ENCODE data around the gene ZNF212. TPM values are rescaled to one million over a fixed set of nuclear protein-coding genes. Genes with fewer than 3 reads are reported as not detected.

ZNF212 gene
- total RNA-seq, 1 donor from 2014 or later: 6.1 TPM

- H3K27me3 ChIP-seq (ENCODE audit: control insufficient read depth, insufficient read depth, low read length): no peaks in the 10 kb centered on the region
- DNase-seq (ENCODE audit: low read depth) (no peak), FAIRE-seq (peak; percentile 84)
- peaks cover 35% of the 10 kb centered on the region for H3K36me3 ChIP-seq (ENCODE audit: control insufficient read depth, insufficient read depth, low read length)
- H3K4me3 ChIP-seq (ENCODE audit: low read depth, low read length): no peak overlapping the region
- no peak for TF ChIP-seq CTCF (IDR thresholded peaks at IDR 0.05; ENCODE audit: insufficient read depth, low read length, severe bottlenecking)
Measured at GRCh38 chr7:149205690-149206381, 33.6 kb upstream of the ZNF212 start.

GRCh38 chr7:149207324-149208035 is 32.0 kb upstream of the ZNF212 start:
- H3K36me3 ChIP-seq (ENCODE audit: control insufficient read depth, insufficient read depth, low read length): peaks cover 35% of the 10 kb centered on the region

GRCh38 chr7:149209518-149210269 is 29.8 kb upstream of the ZNF212 start:
- H3K36me3 ChIP-seq (ENCODE audit: control insufficient read depth, insufficient read depth, low read length): peaks cover 40% of the 10 kb centered on the region
- FAIRE-seq (no peak), DNase-seq (ENCODE audit: low read depth) (peak; percentile 68)
- peak; percentile 73 for TF ChIP-seq CTCF (IDR thresholded peaks at IDR 0.05; ENCODE audit: insufficient read depth, low read length, severe bottlenecking)
- no peaks in the 10 kb centered on the region for H3K27me3 ChIP-seq (ENCODE audit: control insufficient read depth, insufficient read depth, low read length)
- no peak overlapping the region for H3K4me3 ChIP-seq (ENCODE audit: low read depth, low read length)

More at GRCh38 chr7:149207324-149208035, 32.0 kb upstream of the ZNF212 start:
- DNase-seq (ENCODE audit: low read depth): no peak
- TF ChIP-seq CTCF (IDR thresholded peaks at IDR 0.05; ENCODE audit: insufficient read depth, low read length, severe bottlenecking): no peak
- Histone ChIP-seq H3K27me3 (ENCODE audit: control insufficient read depth, insufficient read depth, low read length) (no peaks in the 10 kb centered on the region), H3K4me3 (ENCODE audit: low read depth, low read length) (no peak overlapping the region)
- no peak for FAIRE-seq

GRCh38 chr7:149210551-149210950 is 28.9 kb upstream of the ZNF212 start:
- no peak for TF ChIP-seq CTCF (IDR thresholded peaks at IDR 0.05; ENCODE audit: insufficient read depth, low read length, severe bottlenecking)
- H3K36me3 ChIP-seq (ENCODE audit: control insufficient read depth, insufficient read depth, low read length): peaks cover 45% of the 10 kb centered on the region
- no peak overlapping the region for H3K4me3 ChIP-seq (ENCODE audit: low read depth, low read length)
- FAIRE-seq: no peak
- no peaks in the 10 kb centered on the region for H3K27me3 ChIP-seq (ENCODE audit: control insufficient read depth, insufficient read depth, low read length)
- DNase-seq (ENCODE audit: low read depth): no peak

- peaks cover 42% of the 10 kb centered on the region for H3K36me3 ChIP-seq (ENCODE audit: control insufficient read depth, insufficient read depth, low read length)
- H3K27me3 ChIP-seq (ENCODE audit: control insufficient read depth, insufficient read depth, low read length): no peaks in the 10 kb centered on the region
- H3K4me3 ChIP-seq (ENCODE audit: low read depth, low read length): no peak overlapping the region
- no peak for TF ChIP-seq CTCF (IDR thresholded peaks at IDR 0.05; ENCODE audit: insufficient read depth, low read length, severe bottlenecking)
- DNase-seq (ENCODE audit: low read depth) (no peak), FAIRE-seq (no peak)
Measured at GRCh38 chr7:149214020-149214720, 25.3 kb upstream of the ZNF212 start.

All from bronchial epithelial cell (primary cell).